K562 (cell line): ENCODE results near the gene DTX3. TPM values are rescaled to one million over a fixed set of nuclear protein-coding genes. Genes with fewer than 3 reads are reported as not detected.

Experiments used
- ATAC-seq: fragments of 200-7000 bp; cut with Tn5 transposase; 3 replicates; pipeline ENCODE4 v1.9.1; 2020; ENCODE audit warnings: moderate library complexity
- BruUV-seq: library from RNA; stranded (reverse); fragments of 400-500 nt; replicated peaks from 2 replicates; lab custom pipeline; 2021; lab: Mats Ljungman, UMichigan
- CTCF ChIA-PET: fragments of 300-600 bp; formaldehyde crosslinking; extraction: SDS; loops from one replicate; lab custom pipeline; 2021; ENCODE audit warnings: low intra/inter-chr PET ratio; lab: Yijun Ruan, JAX
- POLR2A ChIA-PET: fragments of 300-600, 350-650 bp; sonication (Branson Sonifier 250); formaldehyde crosslinking; extraction: SDS; loops from one replicate; lab custom pipeline; 2021; ENCODE audit warnings: antibody characterized with exemption, inconsistent platforms; lab: Yijun Ruan, JAX
- DNase-seq, 4 experiments: peaks; one replicate each; pipeline versions ENCODE4 v3.0.0 to v3.0.0-alpha.2; 2011 to 2018; ENCODE audit warnings: low spot score in 3 of 4, mixed read lengths in 3 of 4; ENCODE audit errors: extremely low read depth in 1 of 4
- FAIRE-seq: peaks from 2 replicates; lab custom pipeline; 2011; peaks lifted over from hg19 to GRCh38; lab: Jason Lieb, UNC
- H2AFZ ChIP-seq: 2 replicates; pipeline ENCODE4 v1.6.0; 2011; ENCODE audit warnings: low read depth, low read length, control low read depth, inconsistent platforms
- H3K27ac ChIP-seq: fragments of 200-600 bp; 3 replicates; pipeline ENCODE4 v1.8.0; 2011; ENCODE audit warnings: low read depth, mild to moderate bottlenecking, control low read depth, inconsistent platforms, low read length, moderate library complexity, mixed read lengths; ENCODE audit errors: extremely low read depth
- H3K27me3 ChIP-seq, 2 experiments: fragments of 300-600 bp in 1 of 2; 2 replicates in 1 of 2; 3 replicates in 1 of 2; pipeline versions ENCODE4 v1.6.0 to v1.8.0; 2011; ENCODE audit warnings: inconsistent platforms in 2 of 2, low read length in 2 of 2, mild to moderate bottlenecking in 1 of 2, mixed read lengths in 1 of 2, moderate library complexity in 1 of 2; ENCODE audit not compliant: control insufficient read depth in 2 of 2, insufficient read depth in 2 of 2
- H3K36me3 ChIP-seq: fragments of 300-600 bp; 3 replicates; pipeline ENCODE4 v1.8.0; 2011; ENCODE audit warnings: mild to moderate bottlenecking, low read length, inconsistent platforms; ENCODE audit not compliant: control insufficient read depth, insufficient read depth
- H3K4me1 ChIP-seq, 2 experiments: fragments of 200-600 bp in 1 of 2; replicated peaks in 1 of 2; 2 replicates in 1 of 2; 3 replicates in 1 of 2; pipeline versions ENCODE4 v1.5.1 to v1.8.0; 2011; ENCODE audit warnings: inconsistent platforms in 2 of 2, low read length in 2 of 2, mild to moderate bottlenecking in 1 of 2, mixed read lengths in 1 of 2, moderate library complexity in 1 of 2; ENCODE audit not compliant: control insufficient read depth in 2 of 2, insufficient read depth in 2 of 2
- H3K4me2 ChIP-seq: 2 replicates; pipeline ENCODE4 v1.6.1; 2011; ENCODE audit warnings: low read length, control low read depth, inconsistent platforms, mixed read lengths; ENCODE audit not compliant: insufficient read depth
- H3K4me3 ChIP-seq: fragments of 200-600 bp; sonication (generic), shearing (Covaris generic); 2 replicates; pipeline ENCODE4 v1.5.1; 2016; ENCODE audit warnings: control low read depth, inconsistent platforms
- H3K79me2 ChIP-seq: fragments of 200-600 bp; 3 replicates; pipeline ENCODE4 v1.8.0; 2011; ENCODE audit warnings: low read length, inconsistent platforms; ENCODE audit not compliant: control insufficient read depth, insufficient read depth
- H3K9ac ChIP-seq, 2 experiments: 2 replicates each; pipeline versions ENCODE4 v1.6.0 to v1.6.1; 2011; ENCODE audit warnings: low read depth in 2 of 2, low read length in 2 of 2, control low read depth in 1 of 2, inconsistent platforms in 1 of 2, mild to moderate bottlenecking in 1 of 2, mixed read lengths in 1 of 2; ENCODE audit not compliant: insufficient read depth in 1 of 2
- H3K9me1 ChIP-seq: one replicate; pipeline ENCODE4 v1.6.0; 2011; ENCODE audit warnings: inconsistent platforms, mild to moderate bottlenecking, low read length, moderate library complexity; ENCODE audit not compliant: control insufficient read depth, insufficient read depth
- H3K9me3 ChIP-seq: replicated peaks from 2 replicates; pipeline ENCODE4 v1.5.1; 2011; ENCODE audit warnings: low read depth, low read length, inconsistent platforms; ENCODE audit not compliant: control insufficient read depth, insufficient read depth
- H4K20me1 ChIP-seq: replicated peaks from 2 replicates; pipeline ENCODE4 v1.6.1; 2011; ENCODE audit warnings: low read length, inconsistent platforms, mixed read lengths; ENCODE audit not compliant: control insufficient read depth, insufficient read depth
- CCAR2 ChIP-seq: fragments of 200-400 bp; formaldehyde crosslinking; IDR thresholded peaks from 2 replicates; pipeline ENCODE4 v1.6.1; 2017; ENCODE audit warnings: mild to moderate bottlenecking, low read depth, low read length
- KLF10 ChIP-seq: fragments of 250-450 bp; sonication (Bioruptor Pico); IDR thresholded peaks from 2 replicates; pipeline ENCODE4 v1.6.1; 2021; ENCODE audit warnings: matching md5 sums
- LARP7 ChIP-seq: fragments of 450-650 bp; IDR thresholded peaks from 2 replicates; pipeline ENCODE4 v1.6.1; 2016
- MEF2D ChIP-seq: conservative IDR thresholded peaks from 2 replicates; pipeline ENCODE4 v1.6.1; 2016; ENCODE audit warnings: low read depth, missing genetic modification characterization, missing compliant biosample characterization
- MXD1 ChIP-seq: fragments of 250-450 bp; sonication (Bioruptor Pico); IDR thresholded peaks from 2 replicates; pipeline ENCODE4 v1.8.0; 2021; ENCODE audit warnings: borderline replicate concordance, mild to moderate bottlenecking, moderate library complexity; ENCODE audit not compliant: poor library complexity, severe bottlenecking
- PATZ1 ChIP-seq: fragments of 250-450 bp; sonication (Bioruptor Pico); IDR thresholded peaks from 2 replicates; pipeline ENCODE4 v1.5.0; 2020; ENCODE audit warnings: mild to moderate bottlenecking, borderline replicate concordance
- RBM15 ChIP-seq: fragments of 200-400 bp; formaldehyde crosslinking; IDR thresholded peaks from 2 replicates; pipeline ENCODE4 v1.6.1; 2018; ENCODE audit warnings: mild to moderate bottlenecking, low read length, moderate library complexity; ENCODE audit not compliant: insufficient read depth
- ZNF644 ChIP-seq: fragments of 200-800 bp; sonication (Bioruptor generic); IDR thresholded peaks from 2 replicates; pipeline ENCODE4 v1.6.1; 2016; ENCODE audit warnings: low read depth, missing genetic modification characterization, missing compliant biosample characterization
- ZSCAN32 ChIP-seq: fragments of 450-650 bp; formaldehyde crosslinking; IDR thresholded peaks from 2 replicates; pipeline ENCODE4 v1.4.0; 2020; ENCODE audit warnings: mild to moderate bottlenecking, moderate library complexity
- WGBS: fragments of 100-300 bp; shearing (Covaris generic); methylation state at CpG from one replicate; pipeline ENCODE4 v1.1.6; 2016; ENCODE audit warnings: low coverage, mixed read lengths; ENCODE audit not compliant: insufficient coverage; ENCODE audit errors: missing lambda C conversion rate; 5-methylcytosine and 5-hydroxymethylcytosine counted together
- in situ Hi-C: fragments of 300-500 bp; cut with MboI; formaldehyde crosslinking; loops from 4 replicates; pipeline ENCODE4 v1.15.0; 2018; ENCODE audit warnings: inconsistent platforms, mixed read lengths
- intact Hi-C: fragments of 100-400 bp; cut with micrococcal nuclease; formaldehyde crosslinking; loops from 2 replicates; pipeline ENCODE4 v1.14.2; 2022
- polyA plus RNA-seq, 8 experiments: library from polyadenylated mRNA; depleted of rRNA in 4 of 8; stranded (reverse) in 5 of 8; unstranded in 3 of 8; fragments of >200 nt; fragmentation: Nextera tagmentation in 2 of 8; fragmentation: Illumina TruSeq in 1 of 8; extraction: Ambion mirVana in 2 of 8; extraction: Trizol in 1 of 8; gene quantifications; 2 replicates each; pipeline versions ENCODE4 v1.2.1 to v1.2.3, GENCODE V29; 2011 to 2014; ENCODE audit warnings: inconsistent platforms in 1 of 8, missing spikeins in 1 of 8
- total RNA-seq, 7 experiments: library from RNA; depleted of rRNA in 6 of 7; stranded (reverse); fragments of >200 nt in 6 of 7; fragmentation: Illumina TruSeq in 2 of 7; extraction: Trizol in 2 of 7; gene quantifications; 2 replicates each; pipeline versions ENCODE4 v1.2.1 to v1.2.3, GENCODE V29; 2011 to 2021; ENCODE audit warnings: low replicate concordance in 1 of 7
- TF ChIP-seq, protein P1 (sequence below), 2 experiments: fragments of 450-650 bp; conservative IDR thresholded peaks; 2 replicates each; pipeline ENCODE4 v1.6.1; 2017; ENCODE audit warnings: mild to moderate bottlenecking in 2 of 2, moderate library complexity in 2 of 2
- TF ChIP-seq, protein P2 (sequence below): sonication (generic); formaldehyde crosslinking; IDR thresholded peaks from 2 replicates; pipeline ENCODE4 v1.8.1; 2023; ENCODE audit warnings: mild to moderate bottlenecking, missing genetic modification reagents

DTX3 gene
- total and polyA plus RNA-seq, 9 of the 15 experiments (the other 6 are each of a cell fraction or from before 2014, with no cell fraction given): 0.03 to 0.09 (median 0.06) TPM; not detected in 6

- no peak overlapping the region for H3K4me2 ChIP-seq
- 72% methylated on average over 7 of the region's 7 CpGs for WGBS
- FAIRE-seq (no peak), DNase-seq (no peak), ATAC-seq (no peak)
- peaks cover 3% of the 10 kb centered on the region; the same call in 1 of the 3 replicates for H3K79me2 ChIP-seq
- peaks cover 0 to 4% of the 10 kb centered on the region in 2 experiments; a peak in 2 of 5 replicates for H3K4me1 ChIP-seq
- H3K27ac ChIP-seq: no peak overlapping the region
- H4K20me1 ChIP-seq: no peaks in the 10 kb centered on the region
- no peaks in the 10 kb centered on the region for H3K27me3 ChIP-seq
- no peaks in the 10 kb centered on the region for H3K9me3 ChIP-seq
- H2AFZ ChIP-seq: no peak overlapping the region
- ChIA-PET CTCF (no interaction called here), POLR2A (interaction anchor here (0.7 to 2.5 kb wide), 5 partner anchors 11 to 230 kb away, joined by 3 to 16 read pairs (median 4); partner anchors contain the start of genes DCTN2 and DDIT3)
- in situ Hi-C loops: no loop called here
- intact Hi-C loops: no loop called here
- no peak overlapping the region for H3K9ac ChIP-seq
- H3K4me3 ChIP-seq: no peak overlapping the region
- H3K36me3 ChIP-seq: peaks cover 28% of the 10 kb centered on the region; the same call in 2 of the 3 replicates
- no TSS peak for BruUV-seq
- H3K9me1 ChIP-seq: no peaks in the 10 kb centered on the region
- TF ChIP-seq RBM15: no peak
- TF ChIP-seq KLF10: no peak
- TF ChIP-seq CCAR2: no peak
- TF ChIP-seq, protein P1, sequence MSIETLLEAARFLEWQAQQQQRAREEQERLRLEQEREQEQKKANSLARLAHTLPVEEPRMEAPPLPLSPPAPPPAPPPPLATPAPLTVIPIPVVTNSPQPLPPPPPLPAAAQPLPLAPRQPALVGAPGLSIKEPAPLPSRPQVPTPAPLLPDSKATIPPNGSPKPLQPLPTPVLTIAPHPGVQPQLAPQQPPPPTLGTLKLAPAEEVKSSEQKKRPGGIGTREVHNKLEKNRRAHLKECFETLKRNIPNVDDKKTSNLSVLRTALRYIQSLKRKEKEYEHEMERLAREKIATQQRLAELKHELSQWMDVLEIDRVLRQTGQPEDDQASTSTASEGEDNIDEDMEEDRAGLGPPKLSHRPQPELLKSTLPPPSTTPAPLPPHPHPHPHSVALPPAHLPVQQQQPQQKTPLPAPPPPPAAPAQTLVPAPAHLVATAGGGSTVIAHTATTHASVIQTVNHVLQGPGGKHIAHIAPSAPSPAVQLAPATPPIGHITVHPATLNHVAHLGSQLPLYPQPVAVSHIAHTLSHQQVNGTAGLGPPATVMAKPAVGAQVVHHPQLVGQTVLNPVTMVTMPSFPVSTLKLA (conservative IDR thresholded peaks at IDR 0.05): no peak
- TF ChIP-seq MXD1 (CRISPR knock-in tag): no peak
- no peak for TF ChIP-seq PATZ1 (CRISPR knock-in tag)
- TF ChIP-seq LARP7: no peak
- TF ChIP-seq, protein P2, sequence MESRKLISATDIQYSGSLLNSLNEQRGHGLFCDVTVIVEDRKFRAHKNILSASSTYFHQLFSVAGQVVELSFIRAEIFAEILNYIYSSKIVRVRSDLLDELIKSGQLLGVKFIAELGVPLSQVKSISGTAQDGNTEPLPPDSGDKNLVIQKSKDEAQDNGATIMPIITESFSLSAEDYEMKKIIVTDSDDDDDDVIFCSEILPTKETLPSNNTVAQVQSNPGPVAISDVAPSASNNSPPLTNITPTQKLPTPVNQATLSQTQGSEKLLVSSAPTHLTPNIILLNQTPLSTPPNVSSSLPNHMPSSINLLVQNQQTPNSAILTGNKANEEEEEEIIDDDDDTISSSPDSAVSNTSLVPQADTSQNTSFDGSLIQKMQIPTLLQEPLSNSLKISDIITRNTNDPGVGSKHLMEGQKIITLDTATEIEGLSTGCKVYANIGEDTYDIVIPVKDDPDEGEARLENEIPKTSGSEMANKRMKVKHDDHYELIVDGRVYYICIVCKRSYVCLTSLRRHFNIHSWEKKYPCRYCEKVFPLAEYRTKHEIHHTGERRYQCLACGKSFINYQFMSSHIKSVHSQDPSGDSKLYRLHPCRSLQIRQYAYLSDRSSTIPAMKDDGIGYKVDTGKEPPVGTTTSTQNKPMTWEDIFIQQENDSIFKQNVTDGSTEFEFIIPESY (CRISPR knock-in tag): no peak
- TF ChIP-seq MEF2D (tag): no peak
- no peak for TF ChIP-seq ZSCAN32 (CRISPR knock-in tag)
- TF ChIP-seq ZNF644 (tag): no peak
Observed at GRCh38 chr12:57564178-57564740, 40.4 kb upstream of the DTX3 start.
